Activated T-helper 1 cell treated with anti-CD3 and anti-CD28 coated beads, Interleukin-12 subunit alpha, Interleukin-12 subunit beta, Interleukin-2, Interleukin-4 antibody, amounts not matched to agents 30 ng/mL and 10 ng/mL and 1 ng/mL, durations not matched to agents 14 hours and 24 hours and 36 hours (primary cell): ENCODE data around the gene COBL. TPM values are rescaled to one million over a fixed set of nuclear protein-coding genes. Genes with fewer than 3 reads are reported as not detected.

ENCODE experiments used
- DNase-seq: peaks from one replicate; pipeline ENCODE4 v3.0.0; 2021; ENCODE audit warnings: low spot score
- H3K27ac Mint-ChIP-seq: one replicate; pipeline ENCODE4 v1.8.0; 2021; ENCODE audit warnings: mild to moderate bottlenecking, mixed read lengths
- H3K27me3 Mint-ChIP-seq: one replicate; pipeline ENCODE4 v1.8.0; 2022; ENCODE audit warnings: mild to moderate bottlenecking, moderate library complexity, mixed read lengths; ENCODE audit not compliant: insufficient read depth
- H3K36me3 Mint-ChIP-seq: one replicate; pipeline ENCODE4 v1.8.0; 2021; ENCODE audit warnings: low read depth, mixed read lengths
- H3K4me1 Mint-ChIP-seq: one replicate; pipeline ENCODE4 v1.8.0; 2021; ENCODE audit warnings: low read depth, mixed read lengths
- H3K4me3 Mint-ChIP-seq: one replicate; pipeline ENCODE4 v1.8.0; 2021; ENCODE audit warnings: mild to moderate bottlenecking, moderate library complexity, mixed read lengths
- H3K9me3 Mint-ChIP-seq: one replicate; pipeline ENCODE4 v1.8.0; 2021; ENCODE audit warnings: mixed read lengths
- intact Hi-C: fragments of 100-400 bp; cut with micrococcal nuclease; formaldehyde crosslinking; loops from one replicate; pipeline ENCODE4 v1.15.1; 2024
- total RNA-seq: library from RNA; stranded (reverse); gene quantifications from 2 replicates; pipeline ENCODE4 v1.2.3, GENCODE V29; 2022

The COBL gene
- total RNA-seq, 1 donor from 2014 or later = not detected

DNA sequence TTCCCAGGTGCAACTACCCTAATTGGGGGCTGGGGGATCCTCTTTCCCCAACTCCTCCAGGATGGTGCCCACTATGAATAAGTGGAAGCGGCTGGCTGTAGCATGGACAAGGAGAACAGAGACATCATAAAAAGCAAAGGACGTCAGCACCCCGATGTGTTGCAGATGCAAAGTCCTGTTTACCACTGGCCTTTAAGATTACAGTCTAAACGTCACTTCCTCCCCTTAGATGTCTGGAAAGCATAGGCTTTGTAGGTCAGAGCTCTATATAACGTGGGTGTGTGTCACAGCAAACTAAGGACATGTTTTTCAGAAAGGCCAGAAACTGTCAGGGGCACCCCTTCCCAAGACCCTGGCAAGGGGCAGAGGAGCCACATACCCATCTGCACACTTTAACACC, 7.9 kb downstream of the COBL start:
- DNase-seq = no peak
- no peaks in the 10 kb centered on the region for H3K36me3 Mint-ChIP-seq
- intact Hi-C loops = no loop called here
- H3K27me3 Mint-ChIP-seq = no peaks in the 10 kb centered on the region
- no peak overlapping the region for H3K4me3 Mint-ChIP-seq
- H3K4me1 Mint-ChIP-seq = no peaks in the 10 kb centered on the region
- H3K27ac Mint-ChIP-seq = no peak overlapping the region
- no peaks in the 10 kb centered on the region for H3K9me3 Mint-ChIP-seq

DNA sequence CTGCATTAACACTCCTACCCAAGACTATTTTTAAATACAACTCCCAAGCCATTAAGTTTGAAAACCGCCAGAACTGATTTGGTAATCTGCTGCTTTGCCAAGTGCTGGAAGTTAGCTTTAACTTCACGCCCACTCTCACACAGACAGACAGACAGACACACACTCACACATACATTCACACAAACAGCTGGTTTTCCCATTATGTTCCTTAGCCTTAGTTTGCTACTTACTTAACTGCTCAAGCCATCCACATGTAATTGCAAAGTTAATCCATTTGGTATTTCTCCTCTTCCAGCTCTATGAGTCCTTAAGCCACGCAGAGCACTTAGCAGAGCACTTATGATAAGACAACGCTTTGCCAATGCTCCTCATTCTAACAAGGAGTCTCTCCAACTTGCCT, 8.3 kb downstream of the COBL start:
- DNase-seq = no peak
- Mint-ChIP-seq H3K9me3 (no peaks in the 10 kb centered on the region), H3K27ac (no peak overlapping the region), H3K36me3 (no peaks in the 10 kb centered on the region), H3K4me3 (no peak overlapping the region), H3K27me3 (no peaks in the 10 kb centered on the region), H3K4me1 (no peaks in the 10 kb centered on the region)
- intact Hi-C loops = no loop called here

GRCh38 chr7:51307651-51308210, 8.9 kb downstream of the COBL start:
- intact Hi-C loops = no loop called here
- Mint-ChIP-seq H3K36me3 (no peaks in the 10 kb centered on the region), H3K27me3 (no peaks in the 10 kb centered on the region), H3K9me3 (no peaks in the 10 kb centered on the region), H3K4me3 (no peak overlapping the region), H3K27ac (no peak overlapping the region), H3K4me1 (no peaks in the 10 kb centered on the region)
- DNase-seq = no peak

- no peak overlapping the region for H3K27ac Mint-ChIP-seq
- H3K36me3 Mint-ChIP-seq = no peaks in the 10 kb centered on the region
- H3K9me3 Mint-ChIP-seq = no peaks in the 10 kb centered on the region
- no peaks in the 10 kb centered on the region for H3K27me3 Mint-ChIP-seq
- no peak overlapping the region for H3K4me3 Mint-ChIP-seq
- intact Hi-C loops = no loop called here
- no peak for DNase-seq
- H3K4me1 Mint-ChIP-seq = no peaks in the 10 kb centered on the region
These were observed 9.8 kb downstream of the COBL start for GRCh38 chr7:51306761-51307160.

- Mint-ChIP-seq H3K4me1 (no peaks in the 10 kb centered on the region), H3K4me3 (no peak overlapping the region), H3K36me3 (no peaks in the 10 kb centered on the region), H3K9me3 (no peaks in the 10 kb centered on the region), H3K27me3 (no peaks in the 10 kb centered on the region), H3K27ac (no peak overlapping the region)
- DNase-seq = no peak
- intact Hi-C loops = no loop called here
These were observed 11.9 kb downstream of the COBL start for GRCh38 chr7:51304729-51305128.

GRCh38 chr7:51303142-51303525, 13.5 kb downstream of the COBL start:
- intact Hi-C loops = no loop called here
- H3K36me3 Mint-ChIP-seq = no peaks in the 10 kb centered on the region
- H3K4me3 Mint-ChIP-seq = no peak overlapping the region
- DNase-seq = no peak
- no peaks in the 10 kb centered on the region for H3K4me1 Mint-ChIP-seq
- no peak overlapping the region for H3K27ac Mint-ChIP-seq
- H3K9me3 Mint-ChIP-seq = no peaks in the 10 kb centered on the region
- H3K27me3 Mint-ChIP-seq = no peaks in the 10 kb centered on the region

DNA sequence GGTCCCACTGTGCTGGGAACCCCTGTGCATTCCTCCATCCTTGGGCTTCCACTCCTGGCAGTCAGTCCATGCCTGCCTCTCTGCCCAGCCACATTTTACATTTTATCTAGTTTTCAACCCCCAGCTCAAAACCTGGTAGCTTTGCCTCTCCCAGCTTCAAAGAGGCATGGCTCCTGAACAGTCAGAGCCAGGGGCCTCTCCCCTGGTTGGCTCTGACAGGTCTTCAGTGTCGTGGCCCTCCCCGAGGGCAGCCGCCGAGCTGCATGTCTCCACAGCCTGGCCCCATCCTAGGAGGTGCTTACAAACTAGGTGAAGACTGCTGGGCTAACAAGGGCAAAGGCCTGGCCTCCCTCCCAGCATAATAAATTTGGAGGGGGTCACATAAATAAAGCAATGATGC, 14.8 kb downstream of the COBL start:
- DNase-seq = no peak
- peaks cover 1% of the 10 kb centered on the region for H3K27me3 Mint-ChIP-seq
- intact Hi-C loops = no loop called here
- no peak overlapping the region for H3K4me3 Mint-ChIP-seq
- H3K9me3 Mint-ChIP-seq = no peaks in the 10 kb centered on the region
- H3K4me1 Mint-ChIP-seq = no peaks in the 10 kb centered on the region
- H3K36me3 Mint-ChIP-seq = no peaks in the 10 kb centered on the region
- H3K27ac Mint-ChIP-seq = no peak overlapping the region

DNA sequence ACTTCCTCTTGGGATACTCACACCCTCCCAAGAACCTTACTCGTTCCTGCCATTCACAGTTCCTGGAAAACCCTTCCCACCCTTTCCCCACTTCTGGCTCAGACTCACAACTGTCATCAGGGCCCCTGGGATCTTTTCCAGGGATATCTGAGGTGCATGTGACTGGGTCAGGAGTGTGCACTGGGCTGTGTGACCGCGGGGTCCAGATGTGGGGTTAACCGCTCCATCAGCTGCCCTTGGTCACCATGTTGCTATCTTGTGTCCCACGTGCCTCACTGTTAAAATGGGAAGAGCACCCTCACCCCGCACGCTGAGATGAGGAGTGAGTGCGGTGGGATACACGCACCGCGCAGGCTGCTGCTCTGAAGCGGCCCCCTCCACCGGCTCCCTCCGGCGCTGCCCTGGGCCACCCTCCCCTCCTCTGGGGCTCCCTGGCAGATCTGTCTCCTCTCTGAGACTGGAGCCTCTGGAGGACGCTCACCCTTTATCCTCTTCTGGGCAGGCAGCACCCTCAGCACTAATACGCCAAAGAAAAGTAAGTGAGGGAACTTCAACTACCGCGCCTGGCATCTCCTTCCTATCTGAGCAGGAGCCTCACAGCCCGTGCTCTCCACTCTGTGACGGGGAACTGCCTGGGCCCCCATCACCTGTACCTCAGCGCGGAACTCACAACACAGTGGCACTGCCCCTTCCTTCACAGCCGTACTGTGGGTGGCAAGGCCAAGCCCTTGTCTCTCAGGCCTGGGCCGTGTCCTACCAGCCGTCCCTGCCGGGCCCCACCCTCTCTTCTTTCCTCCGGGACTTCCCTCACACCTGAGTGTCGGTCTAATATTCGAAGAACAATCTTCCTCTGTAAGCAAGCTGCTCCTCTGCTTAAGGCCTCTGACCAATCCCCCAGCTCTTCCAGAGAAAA, 15.6 kb downstream of the COBL start:
- H3K36me3 Mint-ChIP-seq = no peaks in the 10 kb centered on the region
- no peaks in the 10 kb centered on the region for H3K4me1 Mint-ChIP-seq
- no peak for DNase-seq
- intact Hi-C loops = no loop called here
- H3K9me3 Mint-ChIP-seq = no peaks in the 10 kb centered on the region
- H3K4me3 Mint-ChIP-seq = no peak overlapping the region
- H3K27ac Mint-ChIP-seq = no peak overlapping the region
- H3K27me3 Mint-ChIP-seq = peaks cover 1% of the 10 kb centered on the region

DNA sequence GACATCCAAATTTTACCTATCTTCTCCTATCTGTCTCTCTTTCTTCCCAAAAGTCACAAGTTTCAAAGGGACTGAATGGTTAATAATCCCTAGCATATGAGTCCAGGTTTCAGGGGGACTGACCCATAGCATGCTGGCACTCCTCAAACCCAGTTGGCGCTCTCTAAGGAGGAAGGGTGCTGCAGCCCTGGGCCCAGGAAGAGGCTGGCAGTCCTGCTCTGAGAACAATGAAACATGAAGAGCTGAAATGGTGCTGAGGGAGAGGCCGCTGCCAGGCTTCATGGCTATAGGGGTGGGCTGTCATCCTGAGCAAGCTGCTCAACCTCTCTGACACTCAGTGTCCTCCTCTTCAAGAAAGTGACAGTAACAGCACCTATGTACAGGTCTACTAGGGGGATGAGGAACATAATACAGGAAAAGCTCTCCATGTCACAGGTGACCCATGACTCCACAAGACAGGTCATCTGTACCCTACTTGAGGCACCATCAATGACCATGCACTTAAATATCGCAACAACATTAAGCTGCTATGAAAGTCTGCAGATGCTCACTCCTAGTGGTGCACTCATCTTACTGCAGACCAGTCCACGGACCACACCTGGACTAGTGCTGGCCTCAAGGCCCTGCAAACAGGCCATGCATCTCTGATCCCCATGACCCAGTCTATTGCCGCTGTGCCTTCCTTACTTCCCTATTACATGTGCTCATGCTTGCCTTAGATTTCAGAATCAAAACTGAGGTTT, 17.0 kb downstream of the COBL start:
- no peaks in the 10 kb centered on the region for H3K9me3 Mint-ChIP-seq
- intact Hi-C loops = no loop called here

GRCh38 chr7:51298912-51299311, 17.7 kb downstream of the COBL start:
- H3K36me3 Mint-ChIP-seq = no peaks in the 10 kb centered on the region
- H3K4me3 Mint-ChIP-seq = no peak overlapping the region
- H3K9me3 Mint-ChIP-seq = no peaks in the 10 kb centered on the region
- H3K27ac Mint-ChIP-seq = no peak overlapping the region
- intact Hi-C loops = no loop called here
- no peak for DNase-seq
- H3K4me1 Mint-ChIP-seq = no peaks in the 10 kb centered on the region
- peaks cover 1% of the 10 kb centered on the region for H3K27me3 Mint-ChIP-seq

More for the DNA sequence above, 17.0 kb downstream of the COBL start:
- Mint-ChIP-seq H3K4me1 (no peaks in the 10 kb centered on the region), H3K4me3 (no peak overlapping the region), H3K36me3 (no peaks in the 10 kb centered on the region), H3K27me3 (peaks cover 1% of the 10 kb centered on the region), H3K27ac (no peak overlapping the region)
- no peak for DNase-seq

DNA sequence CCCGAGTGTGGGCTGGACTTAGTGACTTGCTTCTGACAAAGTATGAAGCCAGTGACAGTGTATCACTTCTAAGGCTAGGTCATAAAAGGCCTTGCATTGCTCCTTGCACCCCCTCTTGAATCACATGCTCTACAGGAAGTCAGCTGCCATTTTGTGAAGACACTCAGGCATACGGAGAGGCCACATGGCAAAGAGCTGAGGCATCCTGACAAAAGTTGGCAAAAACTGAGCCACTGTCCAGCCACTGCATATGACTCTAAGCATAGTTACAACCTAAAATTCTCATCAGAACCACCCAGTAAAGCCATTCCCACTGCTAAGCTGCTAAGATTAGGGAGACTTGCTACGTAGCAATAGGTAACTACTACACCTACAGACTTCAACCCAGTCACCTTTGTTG, 18.6 kb downstream of the COBL start:
- no peak overlapping the region for H3K27ac Mint-ChIP-seq
- H3K9me3 Mint-ChIP-seq = no peaks in the 10 kb centered on the region
- H3K27me3 Mint-ChIP-seq = peaks cover 1% of the 10 kb centered on the region
- intact Hi-C loops = no loop called here
- no peaks in the 10 kb centered on the region for H3K4me1 Mint-ChIP-seq
- no peak for DNase-seq
- H3K4me3 Mint-ChIP-seq = no peak overlapping the region
- no peaks in the 10 kb centered on the region for H3K36me3 Mint-ChIP-seq

DNA sequence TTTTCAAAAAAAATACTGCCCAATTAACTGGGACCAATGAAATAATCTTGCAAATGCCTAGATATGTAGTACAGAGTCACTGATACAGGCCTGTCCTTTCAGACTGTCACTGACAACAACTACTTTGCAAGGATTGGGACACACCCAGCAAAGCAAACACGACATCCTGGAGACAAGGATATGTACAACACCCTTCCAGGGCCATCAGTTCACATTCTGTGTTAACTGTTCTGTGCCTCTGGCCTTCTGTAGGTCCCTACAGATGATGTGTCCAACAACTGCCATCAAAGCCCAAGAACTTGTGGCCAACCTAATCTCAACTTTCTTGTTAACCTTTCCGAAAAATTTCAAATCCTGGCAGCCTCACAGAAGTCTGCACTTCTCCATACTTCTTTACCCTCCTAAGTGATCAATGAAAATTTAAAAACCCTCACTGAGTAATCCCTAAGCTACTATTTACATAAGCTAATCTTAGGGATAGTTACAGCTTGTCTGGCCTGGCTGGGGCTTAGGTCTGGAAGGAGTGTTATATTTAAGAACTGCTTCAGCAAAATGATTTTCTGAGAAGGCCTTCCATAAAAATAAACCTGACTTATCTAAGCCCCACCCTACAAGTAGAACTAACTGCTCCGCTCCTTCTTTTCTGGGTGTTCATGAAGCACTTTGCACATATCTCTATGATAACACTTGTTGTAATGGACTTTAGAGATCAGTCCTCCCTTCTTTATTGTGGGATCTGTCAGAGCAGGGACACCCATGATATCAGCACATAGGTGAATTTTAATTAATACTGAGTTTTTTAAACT, 21.0 kb downstream of the COBL start:
- intact Hi-C loops = no loop called here
- Mint-ChIP-seq H3K9me3 (no peaks in the 10 kb centered on the region), H3K27ac (no peak overlapping the region), H3K4me3 (no peak overlapping the region), H3K27me3 (peaks cover 1% of the 10 kb centered on the region), H3K36me3 (no peaks in the 10 kb centered on the region), H3K4me1 (no peaks in the 10 kb centered on the region)
- no peak for DNase-seq
